Measurements from ENCODE around the gene CEP135.

- TF ChIP-seq EZH2phosphoT487 (IDR thresholded peaks at IDR 0.05; ENCODE audit: borderline replicate concordance, low read depth) (no peak), RFX5 (IDR thresholded peaks at IDR 0.05; ENCODE audit: low read length) (no peak), GABPA (IDR thresholded peaks at IDR 0.05; ENCODE audit: low read depth) (no peak), CTCF (IDR thresholded peaks at IDR 0.05) (no peak)
Measured at GRCh38 chr4:56052966-56053365, 104.2 kb downstream of the CEP135 start.

Data from SK-N-SH (cell line).